Neural crest cell (in vitro differentiated cells): ENCODE results near the gene NEK6. TPM values are rescaled to one million over a fixed set of nuclear protein-coding genes. Genes with fewer than 3 reads are reported as not detected.

ENCODE experiments used
- DNase-seq: peaks from one replicate; pipeline ENCODE4 v3.0.0; 2021; ENCODE audit warnings: low read depth, mixed read lengths, low spot score
- H3K27ac Mint-ChIP-seq: one replicate; pipeline ENCODE4 v1.8.0; 2021; ENCODE audit warnings: mild to moderate bottlenecking, mixed read lengths; ENCODE audit not compliant: unreplicated experiment
- H3K27me3 Mint-ChIP-seq: 2 replicates; pipeline ENCODE4 v1.8.0; 2021; ENCODE audit warnings: low read depth, mild to moderate bottlenecking, mixed read lengths
- H3K36me3 Mint-ChIP-seq: 2 replicates; pipeline ENCODE4 v1.8.0; 2021; ENCODE audit warnings: low read depth, mild to moderate bottlenecking, mixed read lengths
- H3K4me1 Mint-ChIP-seq: 2 replicates; pipeline ENCODE4 v1.8.0; 2021; ENCODE audit warnings: mixed read lengths
- H3K4me3 Mint-ChIP-seq: one replicate; pipeline ENCODE4 v1.8.0; 2021; ENCODE audit warnings: mild to moderate bottlenecking, mixed read lengths
- H3K9me3 Mint-ChIP-seq: 2 replicates; pipeline ENCODE4 v1.8.0; 2021; ENCODE audit warnings: mixed read lengths
- CTCF ChIP-seq: fragments of 200-600 bp; sonication (generic); conservative IDR thresholded peaks from 2 replicates; pipeline ENCODE4 v1.5.0; 2021; ENCODE audit warnings: antibody characterized with exemption, mild to moderate bottlenecking
- total RNA-seq: library from RNA; stranded (reverse); gene quantifications from 2 replicates; pipeline ENCODE4 v1.2.1, GENCODE V29; 2021

Gene NEK6
- total RNA-seq, 1 donor from 2014 or later, result 31.9 TPM

- Mint-ChIP-seq H3K4me3 (no peak overlapping the region), H3K9me3 (no peaks in the 10 kb centered on the region), H3K4me1 (peaks cover 23% of the 10 kb centered on the region), H3K27me3 (no peaks in the 10 kb centered on the region), H3K27ac (no peak overlapping the region), H3K36me3 (peaks cover 2% of the 10 kb centered on the region)
- TF ChIP-seq CTCF, result no peak
- no peak for DNase-seq
Observed at GRCh38 chr9:124359426-124359825, 101.7 kb downstream of the NEK6 start.

- no peak for TF ChIP-seq CTCF
- Mint-ChIP-seq H3K27ac (peak overlapping the region; percentile 31), H3K4me3 (no peak overlapping the region), H3K9me3 (no peaks in the 10 kb centered on the region), H3K4me1 (peaks cover 28% of the 10 kb centered on the region), H3K27me3 (no peaks in the 10 kb centered on the region), H3K36me3 (no peaks in the 10 kb centered on the region)
- DNase-seq, result no peak
Observed at GRCh38 chr9:124359855-124360678, 102.3 kb downstream of the NEK6 start.

- TF ChIP-seq CTCF, result no peak
- Mint-ChIP-seq H3K4me1 (peaks cover 31% of the 10 kb centered on the region), H3K36me3 (no peaks in the 10 kb centered on the region), H3K9me3 (no peaks in the 10 kb centered on the region), H3K27me3 (no peaks in the 10 kb centered on the region), H3K27ac (no peak overlapping the region), H3K4me3 (no peak overlapping the region)
- no peak for DNase-seq
Observed at GRCh38 chr9:124361128-124361527, 103.4 kb downstream of the NEK6 start.

- H3K9me3 Mint-ChIP-seq, result no peaks in the 10 kb centered on the region
- TF ChIP-seq CTCF, result no peak
- no peaks in the 10 kb centered on the region for H3K27me3 Mint-ChIP-seq
- H3K4me1 Mint-ChIP-seq, result peaks cover 21% of the 10 kb centered on the region
- H3K4me3 Mint-ChIP-seq, result no peak overlapping the region
- no peaks in the 10 kb centered on the region for H3K36me3 Mint-ChIP-seq
- no peak for DNase-seq
- no peak overlapping the region for H3K27ac Mint-ChIP-seq
Observed at GRCh38 chr9:124363326-124364096, 105.8 kb downstream of the NEK6 start.

GRCh38 chr9:124364141-124364540 is 106.4 kb downstream of the NEK6 start:
- H3K27ac Mint-ChIP-seq, result no peak overlapping the region
- DNase-seq, result no peak
- TF ChIP-seq CTCF, result no peak
- H3K9me3 Mint-ChIP-seq, result no peaks in the 10 kb centered on the region
- no peaks in the 10 kb centered on the region for H3K27me3 Mint-ChIP-seq
- no peaks in the 10 kb centered on the region for H3K36me3 Mint-ChIP-seq
- H3K4me1 Mint-ChIP-seq, result peaks cover 18% of the 10 kb centered on the region
- no peak overlapping the region for H3K4me3 Mint-ChIP-seq
